Measurements from ENCODE around the gene CLIC3.

CLIC3 gene

GRCh38 chr9:136950656-136951276 is 45.6 kb downstream of the CLIC3 start:
- peak in 1 of 5 experiments; percentile 3 for DNase-seq

GRCh38 chr9:136949817-136950655 is 46.3 kb downstream of the CLIC3 start:
- peak; percentile 91 to 96 (median 95) for DNase-seq

- peak in 1 of 5 experiments; percentile 3 for DNase-seq
Observed at GRCh38 chr9:136949239-136949816, 47.0 kb downstream of the CLIC3 start.

- peak in 1 of 5 experiments; percentile 4 for DNase-seq
Observed at GRCh38 chr9:136947955-136948510, 48.3 kb downstream of the CLIC3 start.

- DNase-seq, result no peak
Observed at GRCh38 chr9:136947028-136947891, 49.1 kb downstream of the CLIC3 start.

- peak in 1 of 5 experiments; percentile 2 for DNase-seq
Observed at GRCh38 chr9:136946228-136947027, 49.9 kb downstream of the CLIC3 start.

- no peak for DNase-seq
Observed at GRCh38 chr9:136945333-136946227, 50.8 kb downstream of the CLIC3 start.

Data from T-helper 2 cell (primary cell).